HG03066 (cell line): ENCODE data around the gene AQP12A.

Source experiments
- ATAC-seq: cut with Tn5 transposase; IDR thresholded peaks from one replicate; pipeline ENCODE4 v1.9.1; 2021; ENCODE audit warnings: low read depth; ENCODE audit not compliant: unreplicated experiment

Gene AQP12A

GRCh38 chr2:240733803-240734495, 42.3 kb downstream of the AQP12A start:
- no peak for ATAC-seq

DNA sequence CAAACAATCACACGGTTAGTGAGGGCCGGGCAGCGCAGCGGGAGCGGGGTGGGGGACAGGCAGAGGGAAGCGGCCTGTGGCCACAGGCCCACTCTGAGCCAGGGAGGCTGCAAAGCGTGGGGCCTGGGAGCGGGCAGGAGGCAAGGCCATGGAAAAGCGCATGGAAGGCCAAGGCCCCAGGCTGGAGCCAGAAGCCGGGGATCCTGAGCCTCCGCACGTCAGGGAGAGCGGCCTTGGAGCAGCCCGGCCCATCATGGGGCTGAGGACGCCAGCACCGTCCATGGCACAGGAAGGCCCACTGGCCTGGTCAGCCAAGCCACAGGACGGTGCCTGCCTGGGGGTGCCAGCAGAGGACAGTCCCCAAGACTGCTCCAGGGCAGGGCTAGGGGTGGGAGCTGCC, 43.1 kb downstream of the AQP12A start:
- no peak for ATAC-seq

- no peak for ATAC-seq
Measured at GRCh38 chr2:240735476-240735875, 43.8 kb downstream of the AQP12A start.

GRCh38 chr2:240736281-240737250, 44.9 kb downstream of the AQP12A start:
- no peak for ATAC-seq

- no peak for ATAC-seq
Measured at GRCh38 chr2:240737512-240737911, 45.8 kb downstream of the AQP12A start.

DNA sequence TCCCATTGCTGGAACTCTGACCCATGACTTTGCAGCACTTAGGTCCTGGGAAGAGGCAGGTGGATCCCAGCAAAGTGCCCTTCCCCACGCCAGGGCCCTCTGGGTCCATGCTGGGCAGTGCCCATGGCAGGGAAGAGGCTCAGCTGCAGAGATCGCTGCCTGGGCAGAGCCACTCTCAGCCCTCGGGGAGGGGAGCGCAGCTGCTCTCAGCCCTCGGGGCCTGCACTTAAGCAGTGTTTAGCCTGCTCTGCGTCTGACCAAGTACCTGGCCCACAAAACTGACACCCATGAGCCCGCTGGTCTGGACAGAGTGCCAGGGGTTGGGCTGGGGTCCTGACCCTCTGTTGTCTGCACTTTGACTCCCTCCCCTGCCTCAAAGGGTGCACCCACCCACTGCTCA, 46.3 kb downstream of the AQP12A start:
- no peak for ATAC-seq

- no peak for ATAC-seq
Measured at GRCh38 chr2:240739797-240740196, 48.1 kb downstream of the AQP12A start.

DNA sequence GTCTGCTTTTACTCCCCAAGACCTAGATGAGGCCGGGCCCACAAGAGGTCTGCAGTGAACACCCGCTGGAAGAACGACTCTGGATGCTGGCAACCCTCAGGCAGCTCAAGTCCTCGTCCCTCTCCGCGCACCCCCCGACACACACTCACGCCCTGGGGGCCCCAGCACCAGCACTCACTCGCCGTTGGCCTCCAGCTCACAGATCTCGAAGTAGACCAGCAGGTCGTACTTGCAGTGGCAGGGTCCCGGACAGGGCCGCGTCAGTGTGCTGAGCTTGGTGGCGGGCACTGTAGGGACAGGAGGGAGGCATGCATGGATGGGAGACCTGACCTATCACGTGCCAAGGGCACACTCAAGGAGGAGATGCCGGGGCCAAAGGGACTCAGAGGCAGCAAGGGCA, 49.4 kb downstream of the AQP12A start:
- no peak for ATAC-seq

DNA sequence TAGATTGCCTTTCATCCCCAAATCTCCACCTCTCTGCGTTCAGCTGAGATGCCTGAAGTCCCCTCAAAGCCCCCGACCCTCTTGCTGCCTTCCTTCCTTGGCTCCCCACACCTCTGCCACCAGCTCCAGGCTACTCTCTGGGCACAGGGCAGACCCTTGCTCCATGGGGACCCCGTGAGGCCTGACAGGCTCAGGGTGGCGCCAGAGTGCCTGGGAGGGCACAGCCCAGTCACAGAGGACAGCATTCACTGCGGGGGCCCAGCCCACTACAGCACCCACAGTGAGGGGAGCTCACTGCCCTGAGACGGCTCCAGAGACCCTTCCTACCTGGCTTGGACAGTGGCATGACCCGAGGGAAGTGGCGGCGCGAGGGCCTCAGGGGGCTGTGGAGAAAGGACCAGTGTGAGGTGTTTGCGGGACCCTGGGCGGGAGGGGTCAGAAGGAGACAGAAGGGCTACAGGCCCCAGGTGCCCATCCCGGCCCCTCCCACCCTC, 51.0 kb downstream of the AQP12A start:
- ATAC-seq, result no peak

DNA sequence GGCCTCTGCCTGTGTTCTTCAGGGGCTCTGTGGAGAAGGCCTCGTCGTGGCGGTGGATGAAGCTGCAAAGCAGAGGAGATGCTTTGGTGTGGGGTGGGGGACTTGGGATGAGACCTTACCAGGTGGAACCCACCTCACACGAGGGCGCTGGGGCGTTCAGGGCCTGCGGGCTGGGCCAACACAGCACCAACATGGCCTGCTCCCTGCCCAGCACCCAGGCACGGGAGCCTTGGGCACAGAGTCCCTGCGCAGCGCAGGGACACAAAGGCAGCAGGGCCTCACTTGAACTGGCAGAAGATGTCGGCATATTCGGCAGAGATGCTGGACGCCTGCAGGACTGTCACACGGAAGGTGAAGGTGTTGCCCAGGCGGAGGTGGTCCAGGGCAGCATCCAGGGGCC, 53.8 kb downstream of the AQP12A start:
- ATAC-seq, result no peak

DNA sequence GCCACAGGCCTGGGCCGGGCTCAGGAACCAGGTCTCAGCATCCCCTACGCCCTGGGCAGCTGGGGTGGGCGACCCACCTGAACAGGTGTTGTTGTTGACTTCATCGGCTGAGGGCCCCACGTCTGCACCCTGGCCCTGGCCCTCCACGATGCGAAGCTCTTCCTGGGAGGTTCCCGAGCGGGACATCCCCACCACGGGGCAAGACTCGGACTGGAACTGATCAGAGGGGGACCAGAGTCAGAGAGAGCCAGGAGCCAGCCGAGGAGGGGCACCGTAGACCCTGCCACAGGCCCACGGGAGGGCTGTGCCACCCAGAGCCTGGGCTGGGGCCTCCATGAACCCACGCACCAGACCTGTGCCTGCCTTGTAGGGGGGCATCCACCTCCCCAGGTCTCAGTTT, 54.3 kb downstream of the AQP12A start:
- ATAC-seq, result no peak

- ATAC-seq, result no peak
Measured at GRCh38 chr2:240746671-240747070, 55.0 kb downstream of the AQP12A start.

DNA sequence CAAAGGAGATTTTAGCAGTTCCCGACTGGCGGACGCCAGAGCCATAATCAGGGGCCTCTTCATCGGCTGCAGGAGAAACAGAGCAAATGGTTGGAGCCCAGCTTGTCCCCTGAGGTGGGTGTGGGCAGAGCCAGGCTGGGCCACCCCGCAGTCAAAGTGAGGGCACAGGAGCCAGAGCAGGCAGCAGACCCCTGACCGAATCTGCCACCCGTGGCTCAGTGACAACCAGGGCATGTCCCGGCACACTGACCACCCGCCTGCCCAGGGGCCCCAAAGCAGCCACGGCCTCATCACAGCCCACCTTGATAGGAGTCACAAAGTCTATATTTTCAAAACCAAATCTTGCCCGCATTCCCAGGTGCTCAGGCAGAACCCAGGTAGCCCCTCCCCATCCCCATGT, 55.6 kb downstream of the AQP12A start:
- ATAC-seq, result no peak
